Chondrocyte (in vitro differentiated cells): Measurements from ENCODE around the gene ING2. TPM values are rescaled to one million over a fixed set of nuclear protein-coding genes. Genes with fewer than 3 reads are reported as not detected.

Experiments used
- DNase-seq: peaks from one replicate; pipeline ENCODE4 v3.0.0; 2021; ENCODE audit warnings: mixed read lengths, low spot score
- H3K27ac Mint-ChIP-seq: one replicate; pipeline ENCODE4 v1.8.0; 2021; ENCODE audit warnings: mild to moderate bottlenecking, moderate library complexity, mixed read lengths; ENCODE audit not compliant: unreplicated experiment
- H3K27me3 Mint-ChIP-seq: 2 replicates; pipeline ENCODE4 v1.8.0; 2021; ENCODE audit warnings: low read depth, mixed read lengths
- H3K36me3 Mint-ChIP-seq: 2 replicates; pipeline ENCODE4 v1.8.0; 2021; ENCODE audit warnings: low read depth, mixed read lengths
- H3K4me1 Mint-ChIP-seq: 2 replicates; pipeline ENCODE4 v1.8.0; 2021; ENCODE audit warnings: low read depth, mild to moderate bottlenecking, mixed read lengths
- H3K4me3 Mint-ChIP-seq: one replicate; pipeline ENCODE4 v1.8.0; 2021; ENCODE audit warnings: mild to moderate bottlenecking, moderate library complexity, mixed read lengths; ENCODE audit not compliant: unreplicated experiment
- H3K9me3 Mint-ChIP-seq: 2 replicates; pipeline ENCODE4 v1.8.0; 2021; ENCODE audit warnings: low read depth, mixed read lengths
- total RNA-seq: library from RNA; stranded (reverse); gene quantifications from 3 replicates; pipeline ENCODE4 v1.2.1, GENCODE V29; 2021
- TF ChIP-seq, protein P1 (sequence below): fragments of 200-600 bp; sonication (generic); IDR thresholded peaks from 2 replicates; pipeline ENCODE4 v1.5.0; 2021; ENCODE audit warnings: antibody characterized with exemption, mild to moderate bottlenecking, moderate library complexity

The ING2 gene
- total RNA-seq, 1 donor from 2014 or later: 10.3 TPM

GRCh38 chr4:183467246-183467645, 37.6 kb upstream of the ING2 start:
- DNase-seq: no peak
- TF ChIP-seq, protein P1, sequence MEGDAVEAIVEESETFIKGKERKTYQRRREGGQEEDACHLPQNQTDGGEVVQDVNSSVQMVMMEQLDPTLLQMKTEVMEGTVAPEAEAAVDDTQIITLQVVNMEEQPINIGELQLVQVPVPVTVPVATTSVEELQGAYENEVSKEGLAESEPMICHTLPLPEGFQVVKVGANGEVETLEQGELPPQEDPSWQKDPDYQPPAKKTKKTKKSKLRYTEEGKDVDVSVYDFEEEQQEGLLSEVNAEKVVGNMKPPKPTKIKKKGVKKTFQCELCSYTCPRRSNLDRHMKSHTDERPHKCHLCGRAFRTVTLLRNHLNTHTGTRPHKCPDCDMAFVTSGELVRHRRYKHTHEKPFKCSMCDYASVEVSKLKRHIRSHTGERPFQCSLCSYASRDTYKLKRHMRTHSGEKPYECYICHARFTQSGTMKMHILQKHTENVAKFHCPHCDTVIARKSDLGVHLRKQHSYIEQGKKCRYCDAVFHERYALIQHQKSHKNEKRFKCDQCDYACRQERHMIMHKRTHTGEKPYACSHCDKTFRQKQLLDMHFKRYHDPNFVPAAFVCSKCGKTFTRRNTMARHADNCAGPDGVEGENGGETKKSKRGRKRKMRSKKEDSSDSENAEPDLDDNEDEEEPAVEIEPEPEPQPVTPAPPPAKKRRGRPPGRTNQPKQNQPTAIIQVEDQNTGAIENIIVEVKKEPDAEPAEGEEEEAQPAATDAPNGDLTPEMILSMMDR: no peak
- H3K36me3 Mint-ChIP-seq: no peaks in the 10 kb centered on the region
- H3K4me1 Mint-ChIP-seq: peaks cover 5% of the 10 kb centered on the region
- H3K4me3 Mint-ChIP-seq: no peak overlapping the region
- H3K27ac Mint-ChIP-seq: no peak overlapping the region
- H3K27me3 Mint-ChIP-seq: no peaks in the 10 kb centered on the region
- peaks cover 2% of the 10 kb centered on the region for H3K9me3 Mint-ChIP-seq

DNA sequence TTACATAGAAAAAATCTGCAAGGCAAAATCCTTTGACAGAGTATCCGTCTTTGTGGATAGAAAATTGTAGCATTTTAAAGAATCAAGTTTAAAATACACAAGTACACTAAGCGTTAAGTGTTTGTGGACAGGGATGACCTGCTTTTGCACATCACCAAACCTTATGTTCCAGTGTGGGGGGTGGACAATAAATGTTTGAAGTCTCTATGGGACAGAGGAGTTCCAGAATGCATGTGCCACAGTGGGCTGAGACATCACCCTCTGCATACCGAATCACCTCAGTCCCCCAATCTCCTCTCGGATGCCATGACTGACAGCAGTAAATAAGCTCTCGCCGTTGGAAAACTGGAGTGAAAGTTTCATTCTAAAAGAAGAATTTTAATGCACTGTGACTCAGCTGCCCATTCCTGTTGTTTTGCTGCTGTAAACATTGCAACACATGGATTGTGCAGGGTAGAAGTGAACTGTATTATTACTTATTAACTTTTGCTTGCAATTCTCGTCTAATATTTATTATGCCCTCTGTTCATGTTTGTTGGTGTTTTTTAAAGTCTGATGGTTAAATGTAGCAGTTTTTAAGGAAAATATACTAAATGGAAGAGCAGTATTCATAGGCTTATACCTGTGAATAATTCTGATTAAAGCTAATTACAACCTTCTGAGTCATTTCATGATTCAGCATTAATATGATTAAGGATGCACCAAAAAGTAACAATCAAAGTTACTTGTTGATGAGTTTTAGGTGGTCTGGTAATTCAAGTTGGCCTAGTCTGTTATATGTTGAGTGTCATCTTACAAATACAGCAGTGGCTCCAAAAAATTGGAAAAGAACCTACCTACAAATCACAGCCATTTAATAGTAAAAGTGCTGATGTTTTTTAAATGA, 36.4 kb upstream of the ING2 start:
- Mint-ChIP-seq H3K9me3 (peaks cover 2% of the 10 kb centered on the region), H3K4me1 (peaks cover 11% of the 10 kb centered on the region), H3K27ac (no peak overlapping the region), H3K4me3 (no peak overlapping the region), H3K27me3 (no peaks in the 10 kb centered on the region), H3K36me3 (no peaks in the 10 kb centered on the region)
- no peak for DNase-seq
- TF ChIP-seq, protein P1: no peak

- no peak overlapping the region for H3K4me3 Mint-ChIP-seq
- no peaks in the 10 kb centered on the region for H3K9me3 Mint-ChIP-seq
- H3K27me3 Mint-ChIP-seq: no peaks in the 10 kb centered on the region
- H3K4me1 Mint-ChIP-seq: peaks cover 11% of the 10 kb centered on the region
- no peak for DNase-seq
- no peaks in the 10 kb centered on the region for H3K36me3 Mint-ChIP-seq
- H3K27ac Mint-ChIP-seq: no peak overlapping the region
- TF ChIP-seq, protein P1: no peak
Observed at GRCh38 chr4:183469285-183469684, 35.6 kb upstream of the ING2 start.

DNA sequence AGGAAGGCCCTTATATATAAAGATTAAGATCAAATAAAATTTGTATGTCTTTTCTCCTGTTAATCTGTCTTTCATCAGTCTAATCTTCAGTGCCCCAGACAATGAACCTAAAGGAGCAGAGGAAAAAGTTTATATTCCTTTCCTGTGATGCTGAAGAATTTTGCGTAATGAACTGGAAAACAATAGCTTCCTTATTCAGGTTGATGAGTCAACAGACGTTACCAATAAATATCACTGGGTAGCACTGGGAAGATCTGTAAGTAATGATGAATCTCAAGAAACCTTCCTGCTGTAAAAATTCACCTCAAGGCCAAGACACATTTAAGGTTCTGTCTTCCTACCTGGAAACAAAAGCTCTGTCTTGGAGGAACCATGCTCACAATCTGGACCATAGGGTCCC, 34.9 kb upstream of the ING2 start:
- H3K9me3 Mint-ChIP-seq: no peaks in the 10 kb centered on the region
- DNase-seq: no peak
- H3K4me3 Mint-ChIP-seq: no peak overlapping the region
- peaks cover 11% of the 10 kb centered on the region for H3K4me1 Mint-ChIP-seq
- no peaks in the 10 kb centered on the region for H3K36me3 Mint-ChIP-seq
- H3K27me3 Mint-ChIP-seq: no peaks in the 10 kb centered on the region
- TF ChIP-seq, protein P1: no peak
- no peak overlapping the region for H3K27ac Mint-ChIP-seq

DNA sequence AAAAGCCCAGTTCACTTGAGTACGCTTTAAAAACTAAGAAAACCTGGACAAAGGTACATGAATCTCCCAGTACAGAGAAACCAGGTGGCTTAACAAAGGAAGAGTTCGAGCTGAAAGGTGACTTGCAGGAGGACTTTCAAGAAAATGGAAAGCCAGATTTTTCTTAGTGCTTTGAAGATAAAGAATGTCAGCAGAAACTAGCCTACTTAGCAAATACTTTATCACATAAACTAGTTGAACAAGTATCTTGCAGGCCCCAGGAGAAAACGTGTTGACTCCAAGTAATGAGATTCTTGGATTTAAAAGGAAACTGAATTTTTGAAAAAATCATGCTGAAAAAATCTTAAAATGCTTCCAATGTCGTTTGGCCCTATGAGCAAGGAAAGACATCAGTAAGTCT, 34.0 kb upstream of the ING2 start:
- no peak overlapping the region for H3K4me3 Mint-ChIP-seq
- H3K4me1 Mint-ChIP-seq: peaks cover 11% of the 10 kb centered on the region

More for the DNA sequence above, 34.0 kb upstream of the ING2 start:
- TF ChIP-seq, protein P1: no peak
- Mint-ChIP-seq H3K9me3 (no peaks in the 10 kb centered on the region), H3K27me3 (no peaks in the 10 kb centered on the region), H3K27ac (no peak overlapping the region), H3K36me3 (no peaks in the 10 kb centered on the region)
- DNase-seq: no peak
